NCI-H1694 (cell line): ENCODE measurements around the gene RXRG.

ENCODE experiments used
- DNase-seq: peaks from one replicate; lab custom pipeline; 2025; lab: John Stamatoyannopoulos, UW

Gene RXRG

DNA sequence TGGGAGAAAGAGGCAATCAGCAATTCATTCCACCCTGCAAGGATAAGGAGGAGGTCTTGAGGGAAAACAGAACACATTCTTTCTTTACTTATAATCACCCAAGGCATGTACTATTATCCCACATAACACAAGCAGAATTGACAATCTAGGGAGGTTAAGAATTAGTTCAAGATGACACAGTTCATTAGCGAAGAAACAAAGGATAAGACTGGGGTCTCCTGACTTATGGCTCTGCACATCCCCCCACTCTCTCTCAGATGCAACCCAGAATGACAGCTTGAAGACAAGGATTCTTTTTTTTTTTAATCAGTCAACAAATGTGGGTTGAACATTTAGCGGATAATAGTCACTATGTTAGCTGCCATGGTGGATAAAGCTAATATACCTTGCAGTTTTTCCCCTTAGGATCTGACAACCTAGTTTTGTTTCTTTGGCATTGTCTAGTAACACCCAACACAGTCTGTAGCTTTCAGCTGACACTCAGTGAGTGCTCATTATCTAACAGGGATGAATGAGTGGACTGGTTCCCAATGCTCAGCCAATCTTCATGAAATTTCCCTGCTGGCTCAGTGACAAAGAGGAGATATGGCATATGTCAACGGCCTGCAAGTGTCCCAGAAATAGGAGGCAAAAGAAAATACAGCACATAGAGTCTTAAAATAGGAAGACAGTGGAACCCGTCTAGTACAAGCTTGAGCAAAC lies 35.1 kb downstream of the RXRG start:
- no peak for DNase-seq

DNA sequence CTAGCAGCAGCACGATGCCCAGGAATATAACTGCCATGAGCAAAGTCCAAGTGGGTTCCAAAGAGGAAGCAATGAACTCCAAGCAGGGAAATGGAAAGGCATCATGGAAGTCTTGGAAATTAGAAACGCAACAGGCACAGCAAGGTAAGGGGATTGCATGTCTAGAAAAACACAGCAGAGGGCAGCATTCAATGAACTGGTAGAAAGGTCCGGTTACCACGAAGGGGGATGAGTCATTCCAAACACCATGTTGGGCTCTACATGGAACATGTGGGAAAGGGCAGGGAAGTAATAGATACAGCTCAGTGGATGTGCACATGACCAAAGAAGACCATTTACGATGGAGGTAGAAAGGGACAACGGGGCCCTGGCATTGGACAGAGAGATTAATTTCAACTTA lies 36.4 kb downstream of the RXRG start:
- DNase-seq, result peak; percentile 62

DNA sequence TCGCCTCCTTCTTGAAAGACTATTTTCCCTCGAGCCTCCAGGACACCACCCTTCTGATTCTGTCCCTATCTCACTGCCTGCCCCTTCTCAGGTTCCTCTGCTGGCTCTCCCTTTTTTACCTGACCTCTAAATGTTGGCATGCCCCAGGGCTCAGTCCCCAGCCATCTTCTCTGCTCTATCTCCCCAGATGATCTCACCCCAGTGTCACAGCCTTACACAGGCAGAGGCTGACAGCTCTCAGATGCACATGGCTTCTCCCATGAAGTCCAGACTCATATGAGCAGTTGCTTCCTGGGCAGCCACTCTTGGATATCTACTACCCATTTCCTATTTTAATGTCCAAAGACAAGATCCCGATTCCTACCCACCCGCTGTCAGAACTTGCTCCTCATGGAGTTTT lies 37.5 kb downstream of the RXRG start:
- DNase-seq, result no peak

- DNase-seq, result no peak
Measured at GRCh38 chr1:165403835-165404482, 41.0 kb downstream of the RXRG start.

DNA sequence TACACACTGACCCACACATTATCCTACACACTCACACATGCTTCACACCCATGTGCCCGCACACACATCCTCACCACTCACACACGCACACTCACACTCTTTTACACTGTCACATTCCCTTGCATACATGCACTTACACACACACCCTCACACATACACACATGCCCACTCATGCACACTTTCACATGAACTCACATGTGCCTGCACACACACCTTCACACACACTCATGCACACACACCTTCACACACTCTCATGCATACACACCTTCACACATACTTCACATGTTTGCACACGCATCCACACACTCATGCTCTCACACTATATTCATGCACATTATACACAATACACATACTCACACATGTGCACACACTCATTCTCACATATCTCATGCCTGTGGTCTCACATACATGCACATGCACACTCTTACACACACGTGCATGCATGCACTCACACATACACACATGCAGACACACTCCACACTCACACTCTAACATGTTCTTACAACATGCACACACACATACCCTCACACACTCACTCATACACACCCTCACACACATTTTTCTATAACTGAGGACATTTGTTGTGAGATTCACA lies 42.3 kb downstream of the RXRG start:
- no peak for DNase-seq

DNA sequence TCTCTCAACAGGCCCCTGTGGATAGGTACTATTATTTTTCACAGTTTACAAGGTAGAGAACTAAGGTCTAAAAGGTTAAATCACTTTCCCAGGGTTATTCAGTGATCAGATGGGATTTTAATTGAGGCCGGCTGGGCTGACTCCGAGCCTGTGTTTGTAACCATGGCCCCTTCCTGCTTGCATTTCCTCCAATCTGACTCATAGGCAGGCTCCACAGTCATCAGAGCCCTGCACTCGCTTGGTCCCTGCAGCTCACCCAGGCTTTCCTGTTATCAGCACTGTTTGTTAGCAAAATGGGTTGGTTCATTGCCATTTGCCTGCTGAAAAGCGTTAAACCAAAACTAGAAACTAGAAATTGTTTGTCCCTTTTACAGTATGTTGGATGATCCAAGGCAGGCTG lies 47.0 kb downstream of the RXRG start:
- DNase-seq, result no peak

DNA sequence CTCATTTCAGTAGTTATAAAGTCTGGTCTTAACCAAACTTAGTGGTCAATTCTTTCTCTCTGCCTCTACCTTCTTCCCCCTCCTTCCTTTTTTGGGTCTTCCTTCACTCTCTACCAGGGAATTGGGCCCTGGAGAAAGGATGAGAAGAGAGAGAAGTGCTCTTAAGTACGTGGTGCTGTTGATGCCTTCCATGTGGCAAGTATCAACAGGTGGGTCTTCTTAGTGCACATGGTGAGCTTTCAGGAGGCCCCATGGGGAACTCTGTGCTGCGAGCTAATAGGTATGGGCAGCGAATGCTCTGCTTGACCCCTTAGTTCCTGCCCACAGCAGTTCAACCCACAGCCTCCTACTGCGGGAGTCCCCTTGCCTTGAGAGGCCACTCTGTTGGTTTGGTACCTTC lies 49.0 kb downstream of the RXRG start:
- DNase-seq, result no peak

DNA sequence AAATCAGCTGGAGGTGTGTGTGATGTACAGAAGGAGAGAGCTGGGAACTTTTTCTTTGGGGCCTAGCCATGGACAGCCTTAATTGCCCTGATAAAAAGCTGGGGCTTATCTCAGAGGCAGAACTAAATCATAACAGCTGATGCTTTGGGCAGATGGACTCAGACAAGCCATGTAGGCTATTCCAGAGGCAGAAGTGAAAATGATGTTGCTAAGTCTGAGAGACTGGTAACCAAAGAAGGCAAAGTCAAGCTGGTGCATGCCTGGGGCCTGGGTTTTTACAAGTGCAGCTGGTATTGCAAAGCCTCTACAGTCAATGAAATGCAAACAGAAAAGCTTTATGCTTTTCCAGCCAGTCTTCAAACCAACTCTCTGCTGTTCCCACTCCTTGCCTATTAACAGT lies 49.4 kb downstream of the RXRG start:
- DNase-seq, result no peak

DNA sequence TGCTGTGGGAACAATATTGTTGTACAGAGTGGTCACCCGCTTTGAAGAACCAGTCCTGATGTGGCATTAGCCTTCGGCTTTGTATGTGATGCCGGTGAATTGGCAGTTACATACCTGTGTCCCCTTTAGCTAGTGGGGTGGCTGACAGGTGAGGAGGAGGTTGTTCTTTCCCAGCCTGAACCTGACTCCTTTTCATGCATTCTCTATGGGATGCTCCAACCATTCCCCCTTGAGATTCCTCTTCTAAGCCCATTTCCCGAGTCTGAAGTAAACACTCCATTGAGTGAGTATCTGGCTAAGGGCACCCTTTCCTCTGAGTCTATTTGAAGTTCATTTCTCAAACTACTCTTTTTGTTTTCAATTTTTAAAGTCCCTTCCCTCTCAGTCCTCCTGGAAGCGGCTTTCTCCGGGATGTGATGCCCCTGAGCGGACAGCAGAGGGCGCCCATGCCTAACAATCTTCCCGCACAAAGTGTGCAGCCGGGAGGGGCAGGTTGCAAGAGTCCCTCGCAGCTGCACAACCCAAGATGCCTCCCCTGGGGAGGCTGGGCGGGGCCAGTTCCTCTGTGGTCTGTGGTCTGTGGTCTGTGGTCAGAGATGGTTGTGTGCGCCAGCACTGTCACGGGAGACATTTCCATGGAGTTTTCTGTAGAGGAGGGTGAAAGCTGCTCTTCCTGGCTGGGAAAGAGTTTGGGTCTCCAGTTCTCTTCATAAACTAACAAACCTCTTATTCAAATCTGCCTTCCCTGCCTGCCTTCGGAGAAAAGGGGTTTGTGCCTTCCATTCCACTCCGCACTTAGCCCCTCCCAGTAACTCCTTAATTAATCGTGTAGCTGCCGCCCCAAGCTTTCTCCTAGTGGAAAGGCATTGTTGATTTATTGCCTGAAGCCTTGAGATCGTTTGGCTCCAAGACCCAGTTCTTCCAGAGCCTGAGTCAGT lies 52.0 kb downstream of the RXRG start:
- peak; percentile 18 for DNase-seq

DNA sequence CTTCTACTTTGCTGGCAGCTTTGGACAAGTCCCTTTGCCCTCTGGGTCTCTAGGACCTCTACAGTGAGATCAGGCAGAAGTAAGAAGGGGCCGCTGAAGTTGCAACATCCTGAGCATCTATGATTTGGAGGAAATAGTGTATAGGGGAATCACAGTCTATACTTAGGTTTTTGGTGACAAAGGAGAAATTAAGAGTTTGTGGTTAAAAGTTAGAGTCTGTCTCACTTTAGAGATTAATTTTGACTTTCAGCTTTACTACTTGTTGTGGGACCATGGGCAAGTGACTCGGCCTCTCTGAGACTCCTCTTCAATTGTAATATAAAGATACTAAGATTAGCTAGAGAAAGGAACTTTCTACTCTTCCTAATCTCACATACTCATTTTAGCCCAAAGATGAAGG lies 55.3 kb downstream of the RXRG start:
- DNase-seq, result no peak

DNA sequence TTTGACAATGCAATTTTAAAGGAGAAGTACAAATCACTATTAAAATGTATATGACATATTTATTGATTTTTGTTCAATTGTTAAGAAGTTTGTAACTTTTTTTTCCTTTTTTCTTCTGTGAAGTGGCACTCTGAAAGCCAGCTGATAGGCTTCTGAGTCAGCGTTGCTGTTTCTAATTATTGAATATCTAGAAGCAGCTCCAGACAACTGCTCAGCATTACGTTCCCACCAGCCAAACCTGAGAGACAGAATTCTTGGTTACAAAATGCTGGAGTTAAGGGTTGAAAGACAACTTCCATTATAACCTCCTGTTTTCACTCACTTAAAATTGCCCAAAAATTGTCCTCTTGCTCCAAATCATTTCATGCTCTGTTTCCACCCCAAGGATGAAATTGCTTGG lies 57.0 kb downstream of the RXRG start:
- DNase-seq, result no peak

DNA sequence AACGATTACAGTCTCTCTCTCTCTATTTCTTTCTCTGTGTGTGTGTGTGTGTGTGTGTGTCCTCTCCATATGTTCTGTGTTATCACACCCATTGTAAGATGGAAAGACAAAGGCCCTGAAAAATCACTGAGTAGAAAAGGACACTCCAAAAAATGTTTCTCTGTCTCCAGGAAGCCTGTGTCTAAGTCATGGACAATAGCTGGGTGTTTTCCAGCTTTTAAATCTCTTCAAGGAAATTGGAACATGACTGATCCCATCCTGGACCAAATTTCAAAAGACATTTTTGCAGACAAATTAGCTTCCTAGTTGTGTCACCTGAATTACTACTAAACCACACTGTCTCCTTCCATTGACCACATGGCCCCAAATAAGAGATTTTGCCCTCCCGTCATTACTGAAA lies 57.4 kb downstream of the RXRG start:
- DNase-seq, result no peak

DNA sequence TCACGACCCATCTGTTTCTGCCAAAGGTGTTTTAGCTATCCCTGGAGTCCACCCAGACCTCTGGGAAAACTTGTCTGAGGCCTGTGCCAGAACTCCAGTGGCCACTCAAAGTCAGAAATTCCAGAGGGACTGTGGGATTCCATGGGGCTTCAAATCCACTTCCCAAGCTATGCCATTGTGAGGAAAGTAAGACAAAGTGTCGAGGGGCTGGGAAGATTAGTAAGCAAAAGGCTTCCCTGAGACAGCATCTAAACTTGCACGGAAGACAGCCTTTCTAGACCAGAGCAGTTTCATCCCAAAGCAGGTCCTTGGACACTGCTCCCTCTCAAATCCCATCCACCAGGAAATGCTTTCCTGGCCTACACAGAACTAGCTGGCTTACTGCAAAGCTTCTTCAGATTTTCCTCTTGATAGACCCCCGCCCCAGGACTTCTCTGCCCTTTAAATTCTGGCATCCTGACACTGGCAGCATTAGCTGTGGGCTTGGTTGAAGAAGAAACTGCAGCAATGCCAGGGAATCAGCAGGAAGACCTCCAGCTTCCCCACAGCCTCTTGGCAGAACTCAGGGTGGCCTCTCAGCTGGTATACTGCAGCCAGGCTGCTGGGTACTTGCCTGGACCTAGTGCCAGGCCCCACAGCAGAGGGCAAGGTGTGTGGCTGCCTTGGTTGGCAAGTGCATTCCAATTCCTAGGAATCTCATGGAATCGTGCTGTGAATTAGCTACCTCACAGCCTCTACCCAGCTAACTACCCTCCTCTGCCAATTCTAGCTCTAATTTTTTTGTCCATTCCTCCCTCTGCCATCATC lies 61.1 kb downstream of the RXRG start:
- DNase-seq, result no peak

DNA sequence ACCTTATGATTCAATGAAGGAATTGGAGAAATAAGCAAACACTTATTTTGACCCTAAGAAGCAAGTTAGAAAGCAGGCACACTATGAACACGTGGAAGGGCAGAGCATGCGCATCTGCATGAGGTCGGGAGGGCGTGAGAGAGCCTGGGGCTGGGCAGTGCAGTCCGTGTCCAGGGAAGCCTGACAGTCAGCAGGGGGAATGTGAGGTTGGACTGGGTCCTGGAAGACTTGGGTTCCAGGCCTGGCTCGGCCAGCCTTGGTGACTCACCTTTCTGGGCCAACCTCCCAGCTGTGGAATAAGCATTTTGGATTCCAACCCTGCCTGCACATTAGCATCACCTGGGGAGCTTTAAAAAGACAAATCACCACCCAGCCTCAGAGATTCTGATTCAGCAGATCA lies 61.9 kb downstream of the RXRG start:
- no peak for DNase-seq

GRCh38 chr1:165381745-165382505 lies 63.0 kb downstream of the RXRG start:
- DNase-seq, result no peak

DNA sequence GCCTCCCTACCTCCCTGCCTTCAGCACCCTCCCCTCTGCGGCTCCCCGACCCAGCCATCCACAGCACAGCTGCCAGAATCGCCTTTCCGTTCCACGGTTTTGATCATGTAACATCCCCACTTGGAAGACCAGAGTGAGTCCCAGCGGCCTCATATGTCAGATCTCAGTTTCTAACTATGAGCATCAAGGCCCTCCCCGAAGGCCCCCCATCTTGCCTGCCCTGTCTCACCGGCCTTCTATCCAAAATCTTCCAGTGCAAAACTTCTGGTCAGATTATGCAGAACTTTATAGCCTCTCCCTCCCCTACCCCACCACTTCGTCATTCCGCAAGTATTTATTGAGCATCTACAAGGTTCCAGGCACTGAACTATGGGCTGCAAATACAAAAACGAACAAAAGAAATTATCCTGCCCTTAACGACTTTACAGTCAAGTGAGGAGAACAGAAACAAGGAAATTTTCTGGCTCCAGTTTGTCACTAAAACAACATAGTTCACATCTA lies 68.1 kb downstream of the RXRG start:
- no peak for DNase-seq

DNA sequence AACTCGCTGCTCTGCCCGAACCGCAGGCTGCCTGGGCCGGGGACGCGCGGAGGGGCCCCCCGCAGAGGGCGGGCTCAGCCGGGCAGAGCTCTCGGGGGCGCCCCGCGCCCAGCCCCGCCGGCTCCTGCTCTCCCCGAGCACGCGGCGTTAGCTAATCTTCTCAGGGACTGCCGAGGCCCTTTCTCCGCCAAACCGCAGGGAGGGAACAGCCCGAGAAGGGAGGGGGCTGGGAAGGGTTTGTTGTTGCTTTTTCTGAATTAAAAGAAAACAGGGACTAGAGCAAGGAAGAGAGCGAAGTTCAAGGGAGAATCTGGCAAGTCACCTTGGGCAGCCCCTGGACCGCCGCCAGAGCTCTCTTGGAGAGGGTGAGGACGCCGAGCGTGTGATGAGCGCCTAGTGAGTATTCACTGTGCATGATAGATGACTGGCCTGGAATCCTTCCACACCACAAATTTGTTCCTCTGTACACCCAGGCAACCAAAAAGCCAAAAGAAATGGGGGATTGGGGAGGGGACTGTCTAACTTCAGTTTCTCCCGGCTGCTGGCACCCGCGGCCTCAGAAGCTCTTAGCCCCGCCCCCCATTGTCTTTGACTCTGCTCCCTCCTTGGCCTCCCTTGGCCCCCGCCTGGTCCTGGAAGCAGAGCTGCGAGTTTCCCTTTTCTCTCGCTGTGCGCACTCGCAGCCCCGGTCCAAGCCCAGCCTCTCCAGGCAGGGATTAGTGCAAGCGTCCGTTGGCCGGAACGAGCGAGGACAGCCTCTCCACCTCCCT lies 68.7 kb downstream of the RXRG start:
- DNase-seq, result no peak

GRCh38 chr1:165375623-165376022 lies 69.3 kb downstream of the RXRG start:
- DNase-seq, result no peak

DNA sequence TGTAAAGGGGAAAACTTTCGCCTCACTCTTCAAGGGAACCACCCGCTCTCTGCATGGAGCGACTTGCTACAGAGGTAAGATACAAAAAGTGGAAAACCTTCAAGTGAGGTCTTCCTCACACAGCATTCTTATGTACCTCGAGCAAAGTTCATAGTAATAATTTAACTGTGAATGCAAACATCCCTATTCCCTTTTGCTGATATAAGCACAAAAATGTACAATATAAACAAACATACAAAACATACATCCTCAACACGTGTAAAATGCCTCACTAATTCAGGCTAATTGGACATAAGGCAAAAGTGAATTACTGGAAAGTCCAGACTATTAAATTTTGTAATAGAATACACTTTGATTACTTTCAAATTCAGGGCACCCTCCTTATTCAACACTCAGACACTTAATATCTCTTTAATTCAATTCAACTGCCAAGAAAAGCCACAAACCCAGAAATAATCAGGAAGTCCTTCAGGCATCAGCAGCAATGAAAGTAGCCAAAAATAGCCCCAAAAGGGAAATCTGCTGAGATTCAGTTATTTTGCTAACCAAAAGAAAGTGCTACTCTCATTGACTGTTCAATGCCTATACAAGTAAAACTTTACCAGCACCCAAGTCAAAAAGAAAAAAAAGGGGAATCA lies 73.2 kb downstream of the RXRG start:
- DNase-seq, result no peak
